HPDE6-E6E7 (cell line): ENCODE data around the gene EMX1.
"Not testable (repeated sequence)": the region's sequence is repeated elsewhere in the genome, so short reads cannot be mapped to it uniquely, and the experiment has no call there.

Source experiments
- DNase-seq: peaks from one replicate; pipeline ENCODE4 v3.0.0; 2011; ENCODE audit warnings: missing footprints; ENCODE audit errors: extremely low spot score

EMX1 gene

GRCh38 chr2:72900191-72900825 lies 17.0 kb upstream of the EMX1 start:
- no peak for DNase-seq

- no peak for DNase-seq
Observed at GRCh38 chr2:72901426-72901825, 15.9 kb upstream of the EMX1 start.

- not testable (repeated sequence) for DNase-seq
Observed at GRCh38 chr2:72907369-72907768, 9.9 kb upstream of the EMX1 start.

GRCh38 chr2:72908741-72909140 lies 8.6 kb upstream of the EMX1 start:
- DNase-seq: no peak

GRCh38 chr2:72911256-72911655 lies 6.1 kb upstream of the EMX1 start:
- DNase-seq: no peak

GRCh38 chr2:72913486-72914205 lies 3.7 kb upstream of the EMX1 start:
- no peak for DNase-seq

- no peak for DNase-seq
Observed at GRCh38 chr2:72914206-72914559, 3.1 kb upstream of the EMX1 start.

- DNase-seq: no peak
Observed at GRCh38 chr2:72914589-72915319, 2.6 kb upstream of the EMX1 start.

GRCh38 chr2:72915320-72915906 lies 1.9 kb upstream of the EMX1 start:
- no peak for DNase-seq

- DNase-seq: no peak
Observed at GRCh38 chr2:72915907-72916742, 1.2 kb upstream of the EMX1 start.

- no peak for DNase-seq
Observed at GRCh38 chr2:72916743-72917137, 579 bp upstream of the EMX1 start.

GRCh38 chr2:72917877-72918553 lies 696 bp downstream of the EMX1 start:
- no peak for DNase-seq

GRCh38 chr2:72919414-72920317 lies 2.3 kb downstream of the EMX1 start:
- DNase-seq: no peak

GRCh38 chr2:72920318-72921087 lies 3.2 kb downstream of the EMX1 start:
- DNase-seq: no peak

- DNase-seq: no peak
Observed at GRCh38 chr2:72921088-72921851, 4.0 kb downstream of the EMX1 start.

- no peak for DNase-seq
Observed at GRCh38 chr2:72921853-72922252, 4.5 kb downstream of the EMX1 start.

GRCh38 chr2:72923833-72924352 lies 6.6 kb downstream of the EMX1 start:
- DNase-seq: no peak
